ENCODE measurements around the gene POLL. TPM values are rescaled to one million over a fixed set of nuclear protein-coding genes. Genes with fewer than 3 reads are reported as not detected.
"Not testable (repeated sequence)": the region's sequence is repeated elsewhere in the genome, so short reads cannot be mapped to it uniquely, and the experiment has no call there.

POLL gene
- total and polyA plus RNA-seq, 10 of the 15 experiments (the other 5 are each of a cell fraction or from before 2014, with no cell fraction given): 1.5 to 25.4 (median 13.8) TPM

DNA sequence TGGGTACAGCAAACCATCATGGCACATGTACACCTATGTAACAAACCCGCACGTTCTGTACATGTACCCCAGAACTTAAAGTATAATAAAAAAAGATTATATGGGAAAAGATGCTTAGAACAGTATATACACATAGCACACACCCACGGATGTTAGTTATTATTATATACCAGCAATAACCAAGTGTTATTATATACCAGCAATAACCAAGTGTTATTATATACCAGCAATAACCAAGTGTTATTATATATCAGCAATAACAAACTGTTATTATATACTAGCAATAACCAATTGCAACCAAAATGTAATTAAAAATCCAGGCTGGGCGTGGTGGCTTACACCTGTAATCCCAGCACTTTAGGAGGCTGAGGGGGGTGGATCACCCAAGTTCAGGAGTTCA lies 45.5 kb upstream of the POLL start:
- H2AFZ ChIP-seq (ENCODE audit: control insufficient read depth, low read depth, low read length); H3K79me2 ChIP-seq (ENCODE audit: control insufficient read depth, insufficient read depth, low read length); ATAC-seq; DNase-seq (ENCODE audit: low read depth, low spot score); intact Hi-C loops (cut with micrococcal nuclease; ENCODE audit: unreplicated experiment); POLR2A ChIA-PET; H3K9ac ChIP-seq (ENCODE audit: control insufficient read depth, insufficient read depth, low read length); SMC1A ChIA-PET (ENCODE audit: uncharacterized antibody, unreplicated experiment); H3K9me3 ChIP-seq (replicated peaks; ENCODE audit: control insufficient read depth, insufficient read depth, low read length); FAIRE-seq; BruUV-seq (replicated peaks); H3K27me3 ChIP-seq (replicated peaks in 1 of 2; ENCODE audit: control insufficient read depth in 2 of 2, insufficient read depth in 2 of 2, low read length in 1 of 2); H3K4me2 ChIP-seq (ENCODE audit: control insufficient read depth, insufficient read depth); H3K4me3 ChIP-seq; in situ Hi-C loops (cut with MboI); H4K20me1 ChIP-seq (ENCODE audit: control insufficient read depth, insufficient read depth); H3K4me1 ChIP-seq (ENCODE audit: control insufficient read depth, insufficient read depth, low read length); RAD21 ChIA-PET (ENCODE audit: unreplicated experiment); H3K27ac ChIP-seq (ENCODE audit: control insufficient read depth, insufficient read depth); H3K36me3 ChIP-seq (ENCODE audit: control insufficient read depth in 2 of 2, insufficient read depth in 2 of 2, low read length in 1 of 2): not testable (repeated sequence)
- CTCF ChIA-PET: interaction anchor here (0.8 kb wide), 1 partner anchor 31 kb away, joined by 3 read pairs; no protein-coding TSS in a partner anchor
- WGBS (ENCODE audit: insufficient coverage, insufficient replicate concordance, low lambda C conversion rate, missing lambda C conversion rate): 89% methylated on average over 4 of the region's 4 CpGs

DNA sequence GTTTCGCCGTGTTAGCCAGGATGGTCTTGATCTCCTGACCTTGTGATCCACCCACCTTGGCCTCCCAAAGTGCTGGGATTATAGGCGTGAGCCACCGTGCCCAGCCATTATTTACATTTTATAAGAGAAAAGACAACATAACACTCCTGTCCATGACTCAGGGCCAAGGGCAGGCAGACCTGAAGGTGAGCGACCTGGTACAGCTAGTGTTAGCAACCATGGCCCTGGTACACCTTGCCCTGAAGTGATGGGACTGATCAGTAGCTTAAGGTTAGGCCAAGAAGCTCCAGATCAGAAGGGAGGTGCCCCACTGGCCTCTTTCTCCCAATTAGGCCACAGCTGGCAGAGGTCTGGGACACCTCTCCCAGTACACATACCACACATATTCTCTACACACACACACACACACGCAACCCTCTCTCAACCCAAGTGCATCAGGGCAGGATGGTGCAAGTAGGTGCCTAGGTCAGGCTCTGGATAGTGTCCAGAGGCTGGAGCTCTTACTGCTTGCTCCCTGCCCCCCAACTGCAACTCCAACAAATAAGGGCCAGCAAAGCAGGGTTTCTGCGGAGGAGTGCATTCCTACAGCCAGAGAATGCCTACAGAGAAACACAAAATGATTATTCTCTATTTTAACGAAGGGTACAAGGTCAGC lies 43.9 kb upstream of the POLL start:
- intact Hi-C loops (cut with micrococcal nuclease; ENCODE audit: unreplicated experiment) (no loop called here), in situ Hi-C loops (cut with MboI) (no loop called here)
- CTCF ChIA-PET: no interaction called here
- no peak overlapping the region for H3K27ac ChIP-seq (ENCODE audit: control insufficient read depth, insufficient read depth)
- H4K20me1 ChIP-seq (ENCODE audit: control insufficient read depth, insufficient read depth): no peaks in the 10 kb centered on the region
- H2AFZ ChIP-seq (ENCODE audit: control insufficient read depth, low read depth, low read length): no peak overlapping the region
- TF ChIP-seq, protein P1, sequence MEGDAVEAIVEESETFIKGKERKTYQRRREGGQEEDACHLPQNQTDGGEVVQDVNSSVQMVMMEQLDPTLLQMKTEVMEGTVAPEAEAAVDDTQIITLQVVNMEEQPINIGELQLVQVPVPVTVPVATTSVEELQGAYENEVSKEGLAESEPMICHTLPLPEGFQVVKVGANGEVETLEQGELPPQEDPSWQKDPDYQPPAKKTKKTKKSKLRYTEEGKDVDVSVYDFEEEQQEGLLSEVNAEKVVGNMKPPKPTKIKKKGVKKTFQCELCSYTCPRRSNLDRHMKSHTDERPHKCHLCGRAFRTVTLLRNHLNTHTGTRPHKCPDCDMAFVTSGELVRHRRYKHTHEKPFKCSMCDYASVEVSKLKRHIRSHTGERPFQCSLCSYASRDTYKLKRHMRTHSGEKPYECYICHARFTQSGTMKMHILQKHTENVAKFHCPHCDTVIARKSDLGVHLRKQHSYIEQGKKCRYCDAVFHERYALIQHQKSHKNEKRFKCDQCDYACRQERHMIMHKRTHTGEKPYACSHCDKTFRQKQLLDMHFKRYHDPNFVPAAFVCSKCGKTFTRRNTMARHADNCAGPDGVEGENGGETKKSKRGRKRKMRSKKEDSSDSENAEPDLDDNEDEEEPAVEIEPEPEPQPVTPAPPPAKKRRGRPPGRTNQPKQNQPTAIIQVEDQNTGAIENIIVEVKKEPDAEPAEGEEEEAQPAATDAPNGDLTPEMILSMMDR (IDR thresholded peaks at IDR 0.05 in 2 of 3, conservative IDR thresholded peaks at IDR 0.05 in 1 of 3; ENCODE audit: control insufficient read depth in 2 of 3, extremely low read depth in 1 of 3, insufficient read depth in 1 of 3, low read depth in 3 of 3, low read length in 3 of 3): no peak
- TF ChIP-seq CBX3 (IDR thresholded peaks at IDR 0.05; ENCODE audit: borderline replicate concordance, low read depth) (no peak), EP300 (IDR thresholded peaks at IDR 0.05; ENCODE audit: borderline replicate concordance in 1 of 2, control insufficient read depth in 1 of 2, low read depth in 2 of 2, low read length in 2 of 2) (no peak), NR2C2 (IDR thresholded peaks at IDR 0.05; ENCODE audit: borderline replicate concordance, control insufficient read depth, insufficient read length, low read depth) (no peak), SMARCA5 (IDR thresholded peaks at IDR 0.05) (no peak), MEF2B (IDR thresholded peaks at IDR 0.05; ENCODE audit: partially characterized antibody, poor library complexity, severe bottlenecking) (no peak), NFYA (IDR thresholded peaks at IDR 0.05; ENCODE audit: borderline replicate concordance, low read depth, low read length) (no peak), MTA2 (IDR thresholded peaks at IDR 0.05; ENCODE audit: low read depth) (no peak)
- TF ChIP-seq, protein P2, sequence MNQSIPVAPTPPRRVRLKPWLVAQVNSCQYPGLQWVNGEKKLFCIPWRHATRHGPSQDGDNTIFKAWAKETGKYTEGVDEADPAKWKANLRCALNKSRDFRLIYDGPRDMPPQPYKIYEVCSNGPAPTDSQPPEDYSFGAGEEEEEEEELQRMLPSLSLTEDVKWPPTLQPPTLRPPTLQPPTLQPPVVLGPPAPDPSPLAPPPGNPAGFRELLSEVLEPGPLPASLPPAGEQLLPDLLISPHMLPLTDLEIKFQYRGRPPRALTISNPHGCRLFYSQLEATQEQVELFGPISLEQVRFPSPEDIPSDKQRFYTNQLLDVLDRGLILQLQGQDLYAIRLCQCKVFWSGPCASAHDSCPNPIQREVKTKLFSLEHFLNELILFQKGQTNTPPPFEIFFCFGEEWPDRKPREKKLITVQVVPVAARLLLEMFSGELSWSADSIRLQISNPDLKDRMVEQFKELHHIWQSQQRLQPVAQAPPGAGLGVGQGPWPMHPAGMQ (IDR thresholded peaks at IDR 0.05; ENCODE audit: borderline replicate concordance): no peak
- TF ChIP-seq, protein P3, sequence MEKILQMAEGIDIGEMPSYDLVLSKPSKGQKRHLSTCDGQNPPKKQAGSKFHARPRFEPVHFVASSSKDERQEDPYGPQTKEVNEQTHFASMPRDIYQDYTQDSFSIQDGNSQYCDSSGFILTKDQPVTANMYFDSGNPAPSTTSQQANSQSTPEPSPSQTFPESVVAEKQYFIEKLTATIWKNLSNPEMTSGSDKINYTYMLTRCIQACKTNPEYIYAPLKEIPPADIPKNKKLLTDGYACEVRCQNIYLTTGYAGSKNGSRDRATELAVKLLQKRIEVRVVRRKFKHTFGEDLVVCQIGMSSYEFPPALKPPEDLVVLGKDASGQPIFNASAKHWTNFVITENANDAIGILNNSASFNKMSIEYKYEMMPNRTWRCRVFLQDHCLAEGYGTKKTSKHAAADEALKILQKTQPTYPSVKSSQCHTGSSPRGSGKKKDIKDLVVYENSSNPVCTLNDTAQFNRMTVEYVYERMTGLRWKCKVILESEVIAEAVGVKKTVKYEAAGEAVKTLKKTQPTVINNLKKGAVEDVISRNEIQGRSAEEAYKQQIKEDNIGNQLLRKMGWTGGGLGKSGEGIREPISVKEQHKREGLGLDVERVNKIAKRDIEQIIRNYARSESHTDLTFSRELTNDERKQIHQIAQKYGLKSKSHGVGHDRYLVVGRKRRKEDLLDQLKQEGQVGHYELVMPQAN (conservative IDR thresholded peaks at IDR 0.05): no peak
- no peak overlapping the region for H3K4me3 ChIP-seq
- H3K9me3 ChIP-seq (replicated peaks; ENCODE audit: control insufficient read depth, insufficient read depth, low read length): no peaks in the 10 kb centered on the region
- ATAC-seq (no peak), FAIRE-seq (no peak), DNase-seq (ENCODE audit: low read depth, low spot score) (no peak)
- H3K79me2 ChIP-seq (ENCODE audit: control insufficient read depth, insufficient read depth, low read length): no peaks in the 10 kb centered on the region
- H3K4me1 ChIP-seq (ENCODE audit: control insufficient read depth, insufficient read depth, low read length): no peaks in the 10 kb centered on the region
- H3K4me2 ChIP-seq (ENCODE audit: control insufficient read depth, insufficient read depth): no peak overlapping the region
- POLR2A ChIA-PET: interaction anchor here (1.5 kb wide), 1 partner anchor 38 kb away, joined by 4 read pairs; no protein-coding TSS in a partner anchor
- 97% methylated on average over 8 of the region's 8 CpGs for WGBS (ENCODE audit: insufficient coverage, insufficient replicate concordance, low lambda C conversion rate, missing lambda C conversion rate)
- peaks cover 0 to 3% of the 10 kb centered on the region in 2 experiments; a peak in 1 of 4 replicates for H3K36me3 ChIP-seq (ENCODE audit: control insufficient read depth in 2 of 2, insufficient read depth in 2 of 2, low read length in 1 of 2)
- no TSS peak for BruUV-seq (replicated peaks)
- SMC1A ChIA-PET (ENCODE audit: uncharacterized antibody, unreplicated experiment): interaction anchor here (1.6 kb wide), 1 partner anchor 14 kb away, joined by 5 read pairs; no protein-coding TSS in a partner anchor
- RAD21 ChIA-PET (ENCODE audit: unreplicated experiment): no interaction called here
- H3K9ac ChIP-seq (ENCODE audit: control insufficient read depth, insufficient read depth, low read length): no peak overlapping the region
- H3K27me3 ChIP-seq (replicated peaks in 1 of 2; ENCODE audit: control insufficient read depth in 2 of 2, insufficient read depth in 2 of 2, low read length in 1 of 2): no peaks in the 10 kb centered on the region

Measured in GM12878 (cell line).